Measurements from ENCODE around the gene TTC22. TPM values are rescaled to one million over a fixed set of nuclear protein-coding genes. Genes with fewer than 3 reads are reported as not detected.
A peak's percentile ranks its signal among the peaks of the same experiment; 100 is the strongest.

TTC22 gene
- total RNA-seq, 1 donor from 2014 or later: 6.0 TPM

- intact Hi-C loops (cut with micrococcal nuclease): loop anchor here (2.0 kb wide), 1 partner anchor 323 kb away; no protein-coding TSS in a partner anchor
- H3K27me3 Mint-ChIP-seq: peaks cover 2% of the 10 kb centered on the region
- ChIA-PET CTCF (interaction anchor here (0.8 to 1.1 kb wide), 2 partner anchors 11 to 952 kb away, joined by 3 to 4 read pairs; partner anchors contain the start of gene TTC22), POLR2A (no interaction called here)
- DNase-seq: no peak
- H3K4me3 Mint-ChIP-seq: no peak overlapping the region
- H3K9me3 Mint-ChIP-seq: no peaks in the 10 kb centered on the region
- H3K27ac Mint-ChIP-seq: no peak overlapping the region
- no peak for TF ChIP-seq CTCF (IDR thresholded peaks at IDR 0.05)
- no peaks in the 10 kb centered on the region for H3K4me1 Mint-ChIP-seq
- no peak for ATAC-seq (ENCODE audit: low read depth)
- no peaks in the 10 kb centered on the region for H3K36me3 Mint-ChIP-seq (ENCODE audit: low read depth)
These were observed 10.9 kb upstream of the TTC22 start for GRCh38 chr1:54811739-54812655.

- no peaks in the 10 kb centered on the region for H3K4me1 Mint-ChIP-seq
- H3K27me3 Mint-ChIP-seq: peaks cover 2% of the 10 kb centered on the region
- ChIA-PET POLR2A (no interaction called here), CTCF (no interaction called here)
- intact Hi-C loops (cut with micrococcal nuclease): loop anchor here (2.0 kb wide), 1 partner anchor 322 kb away; no protein-coding TSS in a partner anchor
- no peaks in the 10 kb centered on the region for H3K36me3 Mint-ChIP-seq (ENCODE audit: low read depth)
- no peak overlapping the region for H3K27ac Mint-ChIP-seq
- no peak overlapping the region for H3K4me3 Mint-ChIP-seq
- no peaks in the 10 kb centered on the region for H3K9me3 Mint-ChIP-seq
- DNase-seq (no peak), ATAC-seq (ENCODE audit: low read depth) (no peak)
- no peak for TF ChIP-seq CTCF (IDR thresholded peaks at IDR 0.05)
These were observed 9.9 kb upstream of the TTC22 start for GRCh38 chr1:54811066-54811465.

GRCh38 chr1:54810153-54810942 is 9.2 kb upstream of the TTC22 start:
- intact Hi-C loops (cut with micrococcal nuclease): loop anchor here (1.0 to 2.0 kb wide), 4 partner anchors 138 to 949 kb away; no protein-coding TSS in a partner anchor
- DNase-seq: peak; percentile 51

GRCh38 chr1:54809496-54810074 is 8.5 kb upstream of the TTC22 start:
- Mint-ChIP-seq H3K27me3 (peaks cover 2% of the 10 kb centered on the region), H3K4me1 (no peaks in the 10 kb centered on the region), H3K36me3 (ENCODE audit: low read depth) (no peaks in the 10 kb centered on the region), H3K4me3 (no peak overlapping the region), H3K9me3 (no peaks in the 10 kb centered on the region), H3K27ac (no peak overlapping the region)
- ChIA-PET CTCF (interaction anchor here (0.6 to 1.6 kb wide), 5 partner anchors 106 to 949 kb away, joined by 3 to 6 read pairs (median 4); no protein-coding TSS in a partner anchor), POLR2A (no interaction called here)
- TF ChIP-seq CTCF (IDR thresholded peaks at IDR 0.05): no peak
- intact Hi-C loops (cut with micrococcal nuclease): loop anchor here (1.0 to 2.0 kb wide), 4 partner anchors 137 to 948 kb away; no protein-coding TSS in a partner anchor
- ATAC-seq (ENCODE audit: low read depth) (no peak), DNase-seq (no peak)

More at GRCh38 chr1:54810153-54810942, 9.2 kb upstream of the TTC22 start:
- peaks cover 2% of the 10 kb centered on the region for H3K27me3 Mint-ChIP-seq
- no peaks in the 10 kb centered on the region for H3K4me1 Mint-ChIP-seq
- peak; percentile 90 for ATAC-seq (ENCODE audit: low read depth)
- ChIA-PET CTCF (interaction anchor here (0.6 to 1.6 kb wide), 6 partner anchors 62 to 949 kb away, joined by 3 to 6 read pairs (median 4); no protein-coding TSS in a partner anchor), POLR2A (no interaction called here)
- no peaks in the 10 kb centered on the region for H3K36me3 Mint-ChIP-seq (ENCODE audit: low read depth)
- no peak for TF ChIP-seq CTCF (IDR thresholded peaks at IDR 0.05)
- no peaks in the 10 kb centered on the region for H3K9me3 Mint-ChIP-seq
- no peak overlapping the region for H3K4me3 Mint-ChIP-seq
- H3K27ac Mint-ChIP-seq: no peak overlapping the region
